Putamen (tissue), 1 donor: Measurements from ENCODE around the gene IFNA6.
"Not testable (repeated sequence)": the region's sequence is repeated elsewhere in the genome, so short reads cannot be mapped to it uniquely, and the experiment has no call there.

Experiments used
- DNase-seq: peaks from one replicate; pipeline ENCODE4 v3.0.0-alpha.2; 2016; ENCODE audit warnings: low spot score

Gene IFNA6

GRCh38 chr9:21350787-21351186, at the start of gene IFNA6:
IFNA6 (minus strand) TSS chr9:21350887; CDS start chr9:21350887, 0 bp downstream.
- no peak for DNase-seq

GRCh38 chr9:21399956-21400355, 49.3 kb upstream of the IFNA6 start:
- DNase-seq = no peak

GRCh38 chr9:21398955-21399489, 48.3 kb upstream of the IFNA6 start:
- DNase-seq = no peak

- DNase-seq = peak; percentile 47
Measured at GRCh38 chr9:21395778-21396717, 45.4 kb upstream of the IFNA6 start.

GRCh38 chr9:21392270-21392669, 41.6 kb upstream of the IFNA6 start:
- DNase-seq = no peak

GRCh38 chr9:21385131-21385670, 34.5 kb upstream of the IFNA6 start, which contains the start of gene IFNA2:
IFNA2 (minus strand) TSS chr9:21385398; CDS start chr9:21385329, 69 bp downstream.
- no peak for DNase-seq

GRCh38 chr9:21383627-21384026, 32.9 kb upstream of the IFNA6 start:
- no peak for DNase-seq

- no peak for DNase-seq
Measured at GRCh38 chr9:21381448-21382339, 31.0 kb upstream of the IFNA6 start.

- not testable (repeated sequence) for DNase-seq
Measured at GRCh38 chr9:21371467-21371866, 20.8 kb upstream of the IFNA6 start.

GRCh38 chr9:21367957-21368356, 17.3 kb upstream of the IFNA6 start, which contains the start of gene IFNA13:
IFNA13 (minus strand) TSS chr9:21368057; CDS start chr9:21368010, 47 bp downstream.
- no peak for DNase-seq

GRCh38 chr9:21367169-21367568, 16.5 kb upstream of the IFNA6 start:
- DNase-seq = not testable (repeated sequence)

- no peak for DNase-seq
Measured at GRCh38 chr9:21362287-21362686, 11.6 kb upstream of the IFNA6 start.

GRCh38 chr9:21357479-21358460, 7.1 kb upstream of the IFNA6 start:
- DNase-seq = no peak

- DNase-seq = no peak
Measured at GRCh38 chr9:21348430-21348970, 2.2 kb downstream of the IFNA6 start.

GRCh38 chr9:21340735-21341134, 10.0 kb downstream of the IFNA6 start:
- no peak for DNase-seq

- DNase-seq = no peak
Measured at GRCh38 chr9:21336457-21336856, 14.2 kb downstream of the IFNA6 start.

- DNase-seq = peak; percentile 95
Measured at GRCh38 chr9:21334701-21335632, 15.7 kb downstream of the IFNA6 start, which contains the start of gene KLHL9. KLHL9 (minus strand) TSS chr9:21335404; CDS start chr9:21334859, 545 bp downstream.

GRCh38 chr9:21333226-21333625, 17.5 kb downstream of the IFNA6 start:
- DNase-seq = no peak
